Renal pelvis (tissue), 4 donors: Measurements from ENCODE around the gene LY6G5B. TPM values are rescaled to one million over a fixed set of nuclear protein-coding genes. Genes with fewer than 3 reads are reported as not detected.

ENCODE experiments used
- DNase-seq: peaks from one replicate; pipeline ENCODE4 v3.0.0-alpha.2; 2013
- polyA plus RNA-seq, 3 donors: library from polyadenylated mRNA; unstranded; fragments of 120-200 nt; gene quantifications; one replicate each; pipeline ENCODE4 v1.2.1, GENCODE V29; 2013; ENCODE audit not compliant: insufficient read length in 3 of 3

LY6G5B gene
- polyA plus RNA-seq, 3 donors: 19.0 to 38.1 (median 35.1) TPM

- DNase-seq: no peak
These were observed 8.3 kb upstream of the LY6G5B start for GRCh38 chr6:31661262-31662123.

GRCh38 chr6:31662124-31662723, 7.6 kb upstream of the LY6G5B start:
- DNase-seq: no peak

- DNase-seq: no peak
These were observed 6.4 kb upstream of the LY6G5B start for GRCh38 chr6:31663126-31663960.

- DNase-seq: no peak
These were observed 5.6 kb upstream of the LY6G5B start for GRCh38 chr6:31663961-31664789.

- peak; percentile 95 for DNase-seq
These were observed 4.8 kb upstream of the LY6G5B start, which contains the start of gene GPANK1 for GRCh38 chr6:31664790-31665500. Gene GPANK1 (minus strand): TSS chr6:31664997. CDS start chr6:31664478, 519 bp downstream.

- peak; percentile 98 for DNase-seq
These were observed 4.1 kb upstream of the LY6G5B start, which contains the start of gene CSNK2B for GRCh38 chr6:31665501-31666336. Gene CSNK2B (plus strand): TSS chr6:31666080. CDS start chr6:31666832, 752 bp downstream.

GRCh38 chr6:31666337-31666965, 3.3 kb upstream of the LY6G5B start:
- DNase-seq: peak; percentile 34

- no peak for DNase-seq
These were observed 6.6 kb downstream of the LY6G5B start for GRCh38 chr6:31676322-31676903.

GRCh38 chr6:31676904-31677303, 7.1 kb downstream of the LY6G5B start:
- DNase-seq: no peak

- no peak for DNase-seq
These were observed 8.2 kb downstream of the LY6G5B start for GRCh38 chr6:31677955-31678354.

GRCh38 chr6:31680226-31681134, 10.7 kb downstream of the LY6G5B start, which contains the start of gene LY6G5C:
Gene LY6G5C (minus strand): TSS chr6:31681067. CDS start chr6:31680373, 694 bp downstream.
- DNase-seq: peak; percentile 89

- DNase-seq: no peak
These were observed 11.4 kb downstream of the LY6G5B start for GRCh38 chr6:31681135-31681671.

GRCh38 chr6:31683591-31683990, 13.8 kb downstream of the LY6G5B start:
- DNase-seq: no peak

GRCh38 chr6:31686483-31686882, 16.7 kb downstream of the LY6G5B start:
- DNase-seq: no peak

GRCh38 chr6:31687321-31687720, 17.5 kb downstream of the LY6G5B start:
- DNase-seq: no peak

- DNase-seq: no peak
These were observed 18.3 kb downstream of the LY6G5B start for GRCh38 chr6:31687860-31688693.
